HG02970 (cell line): ENCODE measurements around the gene LRRC56.
"Not testable (repeated sequence)": the region's sequence is repeated elsewhere in the genome, so short reads cannot be mapped to it uniquely, and the experiment has no call there.

Experiments used
- ATAC-seq: cut with Tn5 transposase; IDR thresholded peaks from one replicate; pipeline ENCODE4 v1.9.1; 2021; ENCODE audit warnings: mild to moderate bottlenecking, moderate library complexity, moderate number of reproducible peaks; ENCODE audit not compliant: unreplicated experiment, low FRiP score

LRRC56 gene

DNA sequence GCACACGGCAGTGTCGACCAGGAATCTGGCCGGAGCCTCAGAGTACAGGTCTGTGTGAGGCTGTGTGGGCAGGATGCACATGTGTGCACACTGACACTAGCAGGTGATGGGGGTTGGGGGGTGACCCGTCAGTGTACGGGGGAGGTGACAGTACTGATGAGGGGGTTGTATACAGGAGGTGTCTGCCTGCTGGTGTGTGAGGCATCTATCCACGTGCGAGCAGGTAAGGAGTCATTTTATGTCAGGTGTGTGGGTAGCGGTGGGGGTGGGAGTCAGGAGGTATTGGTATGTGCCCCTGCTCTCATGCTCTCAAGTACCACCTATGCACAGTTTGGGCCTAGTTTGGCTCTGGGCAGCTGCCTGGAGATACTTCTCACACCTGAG lies 34.5 kb downstream of the LRRC56 start:
- no peak for ATAC-seq

DNA sequence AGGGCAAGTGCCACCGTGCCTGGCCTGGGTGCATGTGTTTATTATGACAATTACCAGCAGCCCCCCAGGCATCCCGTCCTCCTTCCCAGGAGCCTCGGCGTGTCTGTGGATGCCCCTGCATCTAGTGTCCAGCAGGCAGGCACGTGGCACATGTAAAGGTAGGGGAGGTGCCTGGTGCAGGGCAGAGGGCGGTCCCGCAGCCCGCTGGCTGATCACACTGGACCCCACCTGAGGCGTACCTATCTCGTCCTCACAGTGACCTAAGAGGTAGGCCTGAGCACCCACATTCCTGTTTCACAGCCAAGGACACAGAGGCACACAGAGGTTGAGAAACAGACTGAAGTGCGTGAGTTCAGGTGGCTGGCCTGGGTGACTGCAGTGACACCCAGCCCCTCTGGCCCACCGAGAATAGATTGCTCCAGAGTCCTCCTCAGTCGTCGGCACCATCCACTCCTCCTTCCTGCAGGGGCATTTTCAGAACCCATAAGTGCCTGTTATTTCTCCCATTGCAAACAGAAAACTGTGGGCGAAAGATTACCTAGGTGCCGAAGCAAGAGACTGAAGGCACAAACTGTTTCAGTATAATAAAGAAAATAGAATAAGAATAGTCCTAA lies 35.9 kb downstream of the LRRC56 start:
- no peak for ATAC-seq

- ATAC-seq: not testable (repeated sequence)
Measured at GRCh38 chr11:574031-574570, 36.8 kb downstream of the LRRC56 start.

DNA sequence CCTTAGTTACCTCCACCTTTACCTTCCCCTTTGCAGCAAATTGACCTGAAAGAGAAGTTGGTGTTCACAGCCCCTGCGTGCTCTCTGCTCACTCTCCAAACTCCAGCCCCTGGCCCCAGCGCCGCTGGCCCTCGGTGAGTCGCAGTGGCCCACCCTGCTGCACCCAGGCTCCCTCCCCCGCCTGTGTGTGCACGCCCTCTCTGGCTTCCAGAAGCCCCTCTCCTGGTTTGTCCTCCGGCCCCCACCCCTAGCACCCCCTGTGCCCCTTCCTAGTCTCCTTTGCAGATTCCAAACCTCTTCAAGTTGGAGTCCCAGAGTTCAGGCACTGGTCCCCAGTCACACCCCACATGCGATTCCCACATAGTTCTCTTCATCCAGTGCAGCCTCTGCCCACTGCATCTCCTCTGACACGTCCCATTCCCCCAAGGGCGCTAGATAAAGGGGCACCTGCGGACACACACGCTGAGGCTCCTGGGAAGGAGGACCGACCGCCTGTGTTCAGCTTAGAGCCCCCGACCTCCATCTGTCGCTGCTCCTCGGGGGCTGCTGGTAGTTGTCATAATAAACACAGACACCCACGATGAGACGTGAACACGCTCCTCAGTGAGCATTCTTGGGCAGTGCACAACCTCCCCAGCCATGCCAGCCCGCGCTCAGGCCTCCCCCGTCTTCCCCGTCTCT lies 37.4 kb downstream of the LRRC56 start:
- no peak for ATAC-seq

DNA sequence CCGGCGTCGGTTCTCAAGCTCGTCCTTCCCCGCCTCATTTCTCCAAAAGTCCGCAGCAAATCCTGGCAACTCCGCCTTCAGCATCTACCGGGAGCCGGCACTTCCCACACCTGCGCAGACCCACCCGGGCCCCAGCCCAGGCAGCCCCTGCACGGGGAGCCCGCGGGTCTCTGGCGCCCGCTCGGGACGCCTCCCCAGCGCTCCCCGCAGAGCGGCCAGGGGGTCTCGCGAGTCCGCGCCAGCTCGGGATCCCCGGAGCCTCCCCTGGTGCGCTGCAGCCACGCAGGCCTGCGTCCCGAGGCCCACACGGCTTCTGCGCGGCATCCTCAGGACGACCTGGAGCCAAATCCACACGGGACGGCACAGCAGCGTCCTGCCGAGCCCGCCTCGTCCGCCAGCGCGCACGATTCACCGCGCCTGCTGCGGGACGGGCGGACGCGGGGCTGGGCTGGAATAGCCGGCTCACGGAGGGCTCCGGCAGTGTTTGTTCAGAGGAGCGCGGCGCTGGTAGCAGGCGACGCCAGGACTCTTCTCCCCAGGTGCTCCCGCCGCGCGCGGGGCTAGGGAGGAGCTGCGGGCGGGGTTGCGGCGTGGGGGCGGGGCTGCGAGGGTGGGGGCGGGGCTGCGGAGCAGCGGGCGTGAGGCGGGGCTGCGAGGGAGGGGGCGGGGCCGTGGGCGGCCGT lies 38.1 kb downstream of the LRRC56 start:
- peak; percentile 47 for ATAC-seq

GRCh38 chr11:575996-576768 lies 38.9 kb downstream of the LRRC56 start, which contains the start of gene PHRF1:
Gene PHRF1, plus strand, starts transcription at chr11:576470. Its CDS starts 5,043 bp downstream, at chr11:581513.
- peak; percentile 88 for ATAC-seq

GRCh38 chr11:576811-577610 lies 39.7 kb downstream of the LRRC56 start:
- ATAC-seq: no peak

DNA sequence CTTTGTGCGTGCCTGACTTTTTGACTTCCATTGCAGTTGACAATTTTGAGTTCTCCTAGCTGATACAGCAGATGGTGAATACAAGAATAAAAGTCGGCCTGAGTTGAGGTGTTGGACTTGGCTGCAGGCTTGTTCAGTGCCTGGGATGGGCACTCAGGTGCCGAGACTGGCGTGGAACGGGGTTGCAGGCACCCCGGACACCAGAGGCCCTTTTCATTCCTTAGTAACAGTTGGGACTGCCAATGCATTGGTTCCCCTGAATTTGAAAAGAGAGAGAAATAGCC lies 40.2 kb downstream of the LRRC56 start:
- ATAC-seq: no peak

DNA sequence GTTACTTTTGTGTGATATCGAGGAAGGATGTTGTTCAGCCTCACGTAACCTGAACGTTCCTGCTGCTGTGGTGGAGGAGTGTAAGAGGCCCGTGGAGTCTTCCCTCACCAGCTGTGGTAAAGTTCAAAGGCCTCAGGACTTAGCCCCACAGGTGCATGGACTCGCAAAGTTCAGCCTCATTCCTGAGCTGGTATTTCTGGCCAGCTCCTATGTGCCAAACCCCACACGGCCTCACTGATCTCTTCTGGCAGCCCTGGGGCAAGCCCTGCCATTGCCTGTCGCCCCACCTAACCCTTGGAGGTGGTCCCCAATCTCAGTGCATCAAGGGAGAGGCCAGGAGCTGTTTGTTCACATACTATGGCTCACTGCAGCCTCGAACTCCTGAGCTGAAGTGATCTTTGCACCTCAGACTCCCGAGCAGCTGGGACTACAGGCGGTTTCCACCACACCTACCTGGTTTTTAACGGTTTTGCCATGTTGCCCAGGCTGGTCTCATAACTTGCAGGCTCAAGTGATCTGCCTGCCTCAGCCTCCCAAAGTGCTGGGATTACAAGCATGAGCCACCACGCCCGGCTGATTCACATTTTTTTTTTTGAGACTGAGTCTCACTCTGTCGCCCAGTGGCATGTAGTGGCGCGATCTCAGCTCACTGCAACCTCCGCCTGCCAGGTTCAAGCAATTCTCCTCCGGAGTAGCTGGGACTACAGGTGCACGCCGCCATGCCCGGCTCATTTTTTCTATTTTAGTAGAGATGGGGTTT lies 41.1 kb downstream of the LRRC56 start:
- no peak for ATAC-seq

- ATAC-seq: no peak
Measured at GRCh38 chr11:579830-580601, 42.7 kb downstream of the LRRC56 start.

- no peak for ATAC-seq
Measured at GRCh38 chr11:581342-581741, 44.0 kb downstream of the LRRC56 start.

DNA sequence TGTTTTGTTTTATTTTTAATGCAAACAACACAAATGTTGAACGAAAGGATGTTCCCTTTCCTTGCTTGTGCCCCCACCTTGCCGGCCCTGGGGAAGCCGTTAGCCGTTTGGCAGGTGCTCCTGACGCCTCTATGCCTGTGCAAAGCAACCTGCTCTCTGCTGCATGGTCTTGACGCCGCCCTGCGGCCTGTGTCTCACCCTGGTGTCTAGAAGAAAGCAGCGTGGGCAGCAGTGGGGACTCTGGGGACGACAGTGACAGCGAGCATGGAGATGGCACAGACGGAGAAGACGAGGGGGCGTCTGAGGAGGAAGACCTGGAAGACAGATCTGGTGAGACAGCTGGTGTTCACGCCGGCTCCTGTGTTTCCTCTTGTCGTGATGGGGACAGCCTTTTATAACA lies 44.4 kb downstream of the LRRC56 start:
- no peak for ATAC-seq

GRCh38 chr11:584287-584686 lies 47.0 kb downstream of the LRRC56 start:
- no peak for ATAC-seq

GRCh38 chr11:586376-587316 lies 49.3 kb downstream of the LRRC56 start:
- no peak for ATAC-seq

GRCh38 chr11:587546-587945 lies 50.2 kb downstream of the LRRC56 start:
- no peak for ATAC-seq

- no peak for ATAC-seq
Measured at GRCh38 chr11:587978-588380, 50.7 kb downstream of the LRRC56 start.

DNA sequence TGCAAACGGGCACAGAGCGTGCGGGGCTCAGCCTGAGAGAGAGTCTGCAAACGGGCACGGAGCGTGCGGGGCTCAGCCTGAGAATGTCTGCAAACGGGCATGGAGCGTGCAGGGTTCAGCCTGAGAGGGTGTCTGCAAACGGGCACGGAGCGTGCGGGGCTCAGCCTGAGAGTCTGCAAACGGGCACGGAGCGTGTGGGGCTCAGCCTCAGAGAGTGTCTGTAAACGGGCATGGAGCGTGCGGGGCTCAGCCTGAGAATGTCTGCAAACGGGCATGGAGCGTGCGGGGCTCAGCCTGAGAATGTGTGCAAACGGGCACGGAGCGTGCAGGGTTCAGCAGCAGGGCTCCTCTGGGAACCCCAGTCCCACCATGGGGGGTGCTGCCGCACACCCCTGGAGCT lies 52.5 kb downstream of the LRRC56 start:
- ATAC-seq: no peak

GRCh38 chr11:590997-591396 lies 53.7 kb downstream of the LRRC56 start:
- ATAC-seq: no peak
